HepG2 (cell line): ENCODE data around the gene FBXO28.

ENCODE experiments used
- JUN ChIP-seq: sonication (generic); formaldehyde crosslinking; IDR thresholded peaks from 2 replicates; pipeline ENCODE4 v1.4.0; 2020; ENCODE audit warnings: mild to moderate bottlenecking, missing genetic modification reagents
- NFE2 ChIP-seq: sonication (generic); formaldehyde crosslinking; IDR thresholded peaks from 2 replicates; pipeline ENCODE4 v1.4.0; 2020; ENCODE audit warnings: missing genetic modification reagents
- SMC3 ChIP-seq: IDR thresholded peaks from 2 replicates; pipeline ENCODE4 v1.6.1; 2011; ENCODE audit warnings: low read length, improper control_type of control experiment
- ZNF207 ChIP-seq: fragments of 450-650 bp; IDR thresholded peaks from 2 replicates; pipeline ENCODE4 v1.6.1; 2016; ENCODE audit warnings: antibody characterized with exemption, borderline replicate concordance
- ZNF274 ChIP-seq: sonication (generic); formaldehyde crosslinking; IDR thresholded peaks from 2 replicates; pipeline ENCODE4 v1.5.1; 2020; ENCODE audit warnings: mild to moderate bottlenecking, missing genetic modification reagents
- ZNF629 ChIP-seq: sonication (generic); formaldehyde crosslinking; conservative IDR thresholded peaks from 2 replicates; pipeline ENCODE4 v1.5.0; 2020; ENCODE audit warnings: missing genetic modification reagents

DNA sequence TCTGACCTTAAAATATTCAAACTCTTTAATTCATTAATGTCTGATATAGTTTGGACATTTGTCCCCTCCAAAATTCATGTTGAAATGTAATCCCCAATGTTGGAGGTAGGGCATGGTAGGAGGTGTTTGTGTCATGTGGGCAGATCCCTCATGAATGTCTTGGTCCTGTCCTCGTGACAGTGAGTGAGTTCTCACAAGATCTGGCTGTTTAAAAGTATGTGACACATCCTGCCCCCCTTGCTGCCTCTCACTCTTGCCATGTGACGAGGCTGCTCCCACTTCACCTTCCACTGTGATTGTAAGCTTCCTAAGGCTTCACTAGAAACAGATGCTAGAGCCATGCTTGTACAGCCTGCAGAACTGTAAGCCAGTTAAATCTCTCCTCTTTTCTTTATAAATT, 21.3 kb upstream of the FBXO28 start:
- TF ChIP-seq SMC3 (no peak), NFE2 (CRISPR knock-in tag) (no peak), ZNF207 (no peak), ZNF274 (no peak), JUN (CRISPR knock-in tag) (no peak), ZNF629 (CRISPR knock-in tag) (no peak)
